Astrocyte of the cerebellum (primary cell): ENCODE measurements around the gene WWOX.

Experiments used
- DNase-seq: peaks from one replicate; pipeline ENCODE4 v3.0.0-alpha.2; 2011; ENCODE audit warnings: low read depth
- H3K4me3 ChIP-seq: 2 replicates; pipeline ENCODE4 v1.5.1; 2011; ENCODE audit warnings: mild to moderate bottlenecking, low read depth, low read length, moderate library complexity
- CTCF ChIP-seq: IDR thresholded peaks from 2 replicates; pipeline ENCODE4 v1.5.1; 2012; ENCODE audit warnings: low read length, low read depth, moderate library complexity, mild to moderate bottlenecking; ENCODE audit errors: missing control alignments
- in situ Hi-C: cut with HindIII; loops from 2 replicates; pipeline ENCODE4 v1.10.0; 2017; ENCODE audit warnings: low sequenced_read_pairs

Gene WWOX

GRCh38 chr16:79124016-79124756 is 1024.7 kb downstream of the WWOX start:
- in situ Hi-C loops: no loop called here
- no peak overlapping the region for H3K4me3 ChIP-seq
- no peak for DNase-seq
- TF ChIP-seq CTCF: no peak

GRCh38 chr16:79127766-79128165 is 1028.3 kb downstream of the WWOX start:
- no peak for TF ChIP-seq CTCF
- H3K4me3 ChIP-seq: no peak overlapping the region

GRCh38 chr16:79128706-79129105 is 1029.3 kb downstream of the WWOX start:
- in situ Hi-C loops: no loop called here
- DNase-seq: no peak
- no peak overlapping the region for H3K4me3 ChIP-seq
- no peak for TF ChIP-seq CTCF

More at GRCh38 chr16:79127766-79128165, 1028.3 kb downstream of the WWOX start:
- in situ Hi-C loops: no loop called here
- no peak for DNase-seq

- no peak for TF ChIP-seq CTCF
- in situ Hi-C loops: no loop called here
- no peak overlapping the region for H3K4me3 ChIP-seq
- no peak for DNase-seq
Observed at GRCh38 chr16:79130616-79131015, 1031.2 kb downstream of the WWOX start.

- no peak for DNase-seq
- no peak overlapping the region for H3K4me3 ChIP-seq
- in situ Hi-C loops: no loop called here
- TF ChIP-seq CTCF: no peak
Observed at GRCh38 chr16:79131321-79132075, 1032.0 kb downstream of the WWOX start.

GRCh38 chr16:79132701-79133100 is 1033.2 kb downstream of the WWOX start:
- no peak for DNase-seq
- no peak overlapping the region for H3K4me3 ChIP-seq
- in situ Hi-C loops: no loop called here
- no peak for TF ChIP-seq CTCF
